H1 (cell line): ENCODE results near the gene ST8SIA2. TPM values are rescaled to one million over a fixed set of nuclear protein-coding genes. Genes with fewer than 3 reads are reported as not detected.

ENCODE experiments used
- CTCF ChIA-PET: fragments of 300-600 bp; sonication (Branson Sonifier 250); formaldehyde crosslinking; loops from one replicate; lab custom pipeline; 2021; ENCODE audit not compliant: partially characterized antibody; lab: Charles Lee
- POLR2A ChIA-PET: fragments of 300-600 bp; sonication (Branson Sonifier 250); formaldehyde crosslinking; loops from one replicate; lab custom pipeline; 2021; ENCODE audit warnings: inconsistent platforms; ENCODE audit not compliant: partially characterized antibody; lab: Charles Lee
- DNase-seq, 2 experiments: peaks; one replicate each; pipeline versions ENCODE4 v3.0.0 to v3.0.0-alpha.2; 2010 to 2022; ENCODE audit warnings: low spot score in 2 of 2, low read depth in 1 of 2, mixed read lengths in 1 of 2
- FAIRE-seq: peaks from 2 replicates; lab custom pipeline; 2011; peaks lifted over from hg19 to GRCh38; lab: Jason Lieb, UNC
- H2AFZ ChIP-seq: 2 replicates; pipeline ENCODE4 v1.8.1; 2012; ENCODE audit warnings: low read length, inconsistent platforms
- H2AK5ac ChIP-seq: 2 replicates; pipeline ENCODE4 v1.6.1; 2013; ENCODE audit warnings: low read depth, low read length
- H2BK120ac ChIP-seq: replicated peaks from 2 replicates; pipeline ENCODE3; 2013; ENCODE audit warnings: low read depth, low read length, inconsistent platforms
- H2BK12ac ChIP-seq: 2 replicates; pipeline ENCODE4 v1.6.1; 2013; ENCODE audit warnings: low read depth, low read length
- H2BK15ac ChIP-seq: 2 replicates; pipeline ENCODE4 v1.6.1; 2013; ENCODE audit warnings: low read length
- H2BK20ac ChIP-seq: 2 replicates; pipeline ENCODE4 v1.6.1; 2013; ENCODE audit warnings: low read length
- H2BK5ac ChIP-seq: 2 replicates; pipeline ENCODE4 v1.6.1; 2013; ENCODE audit warnings: low read depth, low read length
- H3K14ac ChIP-seq: 2 replicates; pipeline ENCODE4 v1.6.1; 2013; ENCODE audit warnings: inconsistent platforms; ENCODE audit not compliant: insufficient read length
- H3K18ac ChIP-seq: 2 replicates; pipeline ENCODE4 v1.6.1; 2013; ENCODE audit warnings: low read length; ENCODE audit errors: extremely low read depth
- H3K23ac ChIP-seq: 2 replicates; pipeline ENCODE4 v1.6.1; 2013; ENCODE audit warnings: inconsistent platforms; ENCODE audit not compliant: insufficient read length
- H3K23me2 ChIP-seq: 2 replicates; pipeline ENCODE4 v1.6.1; 2013; ENCODE audit warnings: low read depth, low read length
- H3K27ac ChIP-seq: 2 replicates; pipeline ENCODE4 v1.6.1; 2011; ENCODE audit warnings: low read depth, low read length, inconsistent platforms
- H3K27me3 ChIP-seq, 4 experiments: replicated peaks in 1 of 4; 1 replicate in 1 of 4; 2 replicates in 3 of 4; pipeline versions ENCODE4 v1.6.1 to v1.8.1; 2011 to 2013; ENCODE audit warnings: low read length in 3 of 4, mild to moderate bottlenecking in 3 of 4, inconsistent platforms in 2 of 4, mixed read lengths in 2 of 4, moderate library complexity in 1 of 4; ENCODE audit not compliant: control insufficient read depth in 3 of 4, insufficient read depth in 3 of 4; ENCODE audit errors: extremely low read depth in 1 of 4
- H3K36me3 ChIP-seq, 4 experiments: 2 replicates each; pipeline versions ENCODE4 v1.6.1 to v1.8.1; 2011 to 2013; ENCODE audit warnings: mild to moderate bottlenecking in 4 of 4, low read length in 3 of 4, moderate library complexity in 2 of 4, control low read depth in 1 of 4, inconsistent platforms in 1 of 4; ENCODE audit not compliant: insufficient read depth in 4 of 4, control insufficient read depth in 2 of 4
- H3K4ac ChIP-seq: replicated peaks from 2 replicates; pipeline ENCODE3; 2013; ENCODE audit warnings: low read length, low read depth, mixed read lengths, inconsistent platforms; ENCODE audit not compliant: insufficient read length
- H3K4me1 ChIP-seq, 4 experiments: replicated peaks in 1 of 4; 1 replicate in 1 of 4; 2 replicates in 3 of 4; pipeline versions ENCODE4 v1.6.1 to v1.8.1; 2011 to 2013; ENCODE audit warnings: low read length in 3 of 4, inconsistent platforms in 2 of 4, mixed read lengths in 1 of 4; ENCODE audit not compliant: insufficient read depth in 4 of 4, control insufficient read depth in 3 of 4
- H3K4me2 ChIP-seq, 2 experiments: 2 replicates each; pipeline versions ENCODE4 v1.6.1 to v1.8.1; 2011 to 2013; ENCODE audit warnings: low read depth in 2 of 2, low read length in 2 of 2, control low read depth in 1 of 2, inconsistent platforms in 1 of 2, mild to moderate bottlenecking in 1 of 2; ENCODE audit not compliant: insufficient read depth in 1 of 2
- H3K4me3 ChIP-seq, 4 experiments: fragments of 200-600, 300-600 bp in 1 of 4; sonication (generic), shearing (Covaris generic), sonication (Bioruptor Twin) in 1 of 4; 2 replicates each; pipeline versions ENCODE4 v1.5.1 to v1.8.1; 2011 to 2016; ENCODE audit warnings: low read length in 4 of 4, low read depth in 3 of 4, control low read depth in 2 of 4, inconsistent platforms in 2 of 4, mild to moderate bottlenecking in 2 of 4, mixed read lengths in 1 of 4, moderate library complexity in 1 of 4; ENCODE audit not compliant: insufficient read depth in 2 of 4; ENCODE audit errors: extremely low read depth in 1 of 4
- H3K56ac ChIP-seq: replicated peaks from 2 replicates; pipeline ENCODE3; 2013; ENCODE audit warnings: low read depth, mild to moderate bottlenecking, mixed read lengths, low read length, inconsistent platforms; ENCODE audit not compliant: insufficient read length
- H3K79me1 ChIP-seq: 2 replicates; pipeline ENCODE4 v1.6.1; 2013; ENCODE audit warnings: low read depth, low read length, control low read depth
- H3K79me2 ChIP-seq, 2 experiments: 2 replicates each; pipeline versions ENCODE4 v1.6.1 to v1.8.1; 2012 to 2013; ENCODE audit warnings: low read length in 2 of 2, mild to moderate bottlenecking in 2 of 2, inconsistent platforms in 1 of 2; ENCODE audit not compliant: insufficient read depth in 2 of 2, control insufficient read depth in 1 of 2
- H3K9ac ChIP-seq, 4 experiments: replicated peaks in 1 of 4; 1 replicate in 1 of 4; 2 replicates in 3 of 4; pipeline versions ENCODE4 v1.6.1 to v1.8.1; 2011 to 2013; ENCODE audit warnings: low read depth in 3 of 4, low read length in 3 of 4, control low read depth in 2 of 4, mild to moderate bottlenecking in 2 of 4, moderate library complexity in 2 of 4, inconsistent platforms in 1 of 4; ENCODE audit errors: extremely low read depth in 1 of 4
- H3K9me3 ChIP-seq, 2 experiments: 2 replicates each; pipeline versions ENCODE4 v1.6.1 to v1.8.1; 2012 to 2013; ENCODE audit warnings: mild to moderate bottlenecking in 2 of 2, moderate library complexity in 2 of 2, control low read depth in 1 of 2, inconsistent platforms in 1 of 2, low read depth in 1 of 2, low read length in 1 of 2, mixed read lengths in 1 of 2; ENCODE audit not compliant: insufficient read depth in 2 of 2
- H4K20me1 ChIP-seq, 2 experiments: replicated peaks in 1 of 2; 2 replicates each; pipeline versions ENCODE3 to v1.8.1; 2011 to 2013; ENCODE audit warnings: inconsistent platforms in 2 of 2, low read length in 2 of 2, mild to moderate bottlenecking in 1 of 2; ENCODE audit not compliant: insufficient read depth in 2 of 2, control insufficient read depth in 1 of 2
- H4K5ac ChIP-seq: 2 replicates; pipeline ENCODE4 v1.6.1; 2013; ENCODE audit warnings: low read length, low read depth, mixed read lengths, inconsistent platforms; ENCODE audit not compliant: insufficient read length
- H4K8ac ChIP-seq: 2 replicates; pipeline ENCODE4 v1.8.0; 2013; ENCODE audit warnings: mild to moderate bottlenecking, moderate library complexity, low read length, inconsistent platforms; ENCODE audit not compliant: insufficient read depth; ENCODE audit errors: extremely low read depth
- H4K91ac ChIP-seq: replicated peaks from 2 replicates; pipeline ENCODE3; 2013; ENCODE audit warnings: low read length, mixed read lengths, inconsistent platforms; ENCODE audit not compliant: insufficient read length
- CHD1 ChIP-seq: IDR thresholded peaks from 2 replicates; pipeline ENCODE4 v1.6.1; 2012; ENCODE audit warnings: low read depth, low read length, improper control_type of control experiment
- GABPA ChIP-seq: IDR thresholded peaks from 2 replicates; pipeline ENCODE4 v1.6.1; 2011; ENCODE audit warnings: mild to moderate bottlenecking, low read length, moderate library complexity, borderline replicate concordance; ENCODE audit not compliant: insufficient read depth
- RXRA ChIP-seq: IDR thresholded peaks from 2 replicates; pipeline ENCODE4 v1.6.1; 2011; ENCODE audit warnings: low read depth, mild to moderate bottlenecking, low read length, moderate library complexity; ENCODE audit not compliant: insufficient read depth
- SIN3A ChIP-seq, 2 experiments: IDR thresholded peaks in 1 of 2; conservative IDR thresholded peaks in 1 of 2; 2 replicates each; pipeline ENCODE4 v1.6.1; 2011 to 2012; ENCODE audit warnings: low read length in 2 of 2, improper control_type of control experiment in 1 of 2, low read depth in 1 of 2, mild to moderate bottlenecking in 1 of 2
- WGBS, 2 experiments: shearing (Covaris generic) in 1 of 2; methylation state at CpG; one replicate each; pipeline versions ENCODE4 v1.1.6 to v1.1.7; 2013 to 2015; ENCODE audit warnings: low lambda C conversion rate in 2 of 2, mixed read lengths in 2 of 2, inconsistent platforms in 1 of 2, low coverage in 1 of 2, missing lambda C conversion rate in 1 of 2; ENCODE audit not compliant: insufficient replicate concordance in 2 of 2, insufficient coverage in 1 of 2, insufficient read length in 1 of 2; ENCODE audit errors: extremely low coverage in 1 of 2, missing lambda C conversion rate in 1 of 2; 5-methylcytosine and 5-hydroxymethylcytosine counted together
- polyA plus RNA-seq, 7 experiments: library from polyadenylated mRNA; depleted of rRNA in 3 of 7; stranded (reverse) in 5 of 7; unstranded in 2 of 7; fragments of >200 nt in 5 of 7; fragments of 200-250 nt in 2 of 7; gene quantifications; 1 replicate in 5 of 7; 2 replicates in 1 of 7; 4 replicates in 1 of 7; pipeline versions ENCODE4 v1.2.1 to v1.2.3, GENCODE V29; 2011 to 2013; ENCODE audit warnings: missing spikeins in 2 of 7, mixed read lengths in 2 of 7
- total RNA-seq: library from RNA; stranded (reverse); fragmentation: NEBNext Ultra II Directional; extraction: Animal tissue kit (Norgen Biotek cat#: 25700); gene quantifications from 2 replicates; pipeline ENCODE4 v1.2.1, GENCODE V29; 2021
- TF ChIP-seq, protein P1 (sequence below): IDR thresholded peaks from 2 replicates; pipeline ENCODE4 v1.6.1; 2012; ENCODE audit warnings: inconsistent platforms

ST8SIA2 gene
- total and polyA plus RNA-seq, 2 of the 8 experiments (the other 6 are each of a cell fraction or from before 2014, with no cell fraction given): 3.0 to 4.5 TPM

GRCh38 chr15:92502930-92503857 is 109.5 kb downstream of the ST8SIA2 start:
- Histone ChIP-seq H2BK5ac (no peak overlapping the region), H3K4me1 (peaks cover 0 to 3% (median 0%) of the 10 kb centered on the region in 4 experiments; a peak in 1 of 7 replicates), H2BK120ac (no peak overlapping the region), H3K79me2 (no peaks in the 10 kb centered on the region), H3K27ac (no peak overlapping the region), H3K9ac (no peak overlapping the region), H3K4me2 (no peak overlapping the region), H4K20me1 (no peaks in the 10 kb centered on the region), H3K23me2 (peaks cover 2% of the 10 kb centered on the region; the same call in 1 of the 2 replicates), H3K79me1 (no peaks in the 10 kb centered on the region), H2BK12ac (no peak overlapping the region), H2BK15ac (no peak overlapping the region), H2AK5ac (no peak overlapping the region), H2AFZ (no peak overlapping the region), H3K27me3 (peaks cover 0 to 7% (median 3%) of the 10 kb centered on the region in 4 experiments; a peak in 3 of 7 replicates), H2BK20ac (no peak overlapping the region), H3K56ac (no peak overlapping the region), H4K91ac (no peak overlapping the region), H3K9me3 (peaks cover 12% of the 10 kb centered on the region in 2 experiments), H4K5ac (no peak overlapping the region), H3K4ac (no peak overlapping the region), H3K4me3 (no peak overlapping the region), H3K23ac (no peak overlapping the region), H3K36me3 (no peaks in the 10 kb centered on the region), H3K14ac (no peak overlapping the region), H3K18ac (no peak overlapping the region), H4K8ac (no peak overlapping the region)
- CTCF ChIA-PET: interaction anchor here (0.6 to 1.0 kb wide), 3 partner anchors 80 to 352 kb away, joined by 3 read pairs; no protein-coding TSS in a partner anchor
- POLR2A ChIA-PET: no interaction called here
- FAIRE-seq (no peak), DNase-seq (peak in 1 of 2 experiments; percentile 3)
- TF ChIP-seq SIN3A (conservative IDR thresholded peaks at IDR 0.05 in 1 of 2, IDR thresholded peaks at IDR 0.05 in 1 of 2; ENCODE audit: low read depth in 1 of 2, low read length in 2 of 2) (no peak), GABPA (no peak), CHD1 (no peak), RXRA (no peak)
- TF ChIP-seq, protein P1, sequence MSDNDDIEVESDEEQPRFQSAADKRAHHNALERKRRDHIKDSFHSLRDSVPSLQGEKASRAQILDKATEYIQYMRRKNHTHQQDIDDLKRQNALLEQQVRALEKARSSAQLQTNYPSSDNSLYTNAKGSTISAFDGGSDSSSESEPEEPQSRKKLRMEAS: no peak
- WGBS, 2 experiments: 80% methylated on average over 5 of the region's 5 CpGs; no CpG with 5 or more reads in 1 of the 2 experiments
